HG03159 (cell line): Measurements from ENCODE around the gene MACROD2.
"Not testable (repeated sequence)": the region's sequence is repeated elsewhere in the genome, so short reads cannot be mapped to it uniquely, and the experiment has no call there.

Source experiments
- ATAC-seq: cut with Tn5 transposase; IDR thresholded peaks from one replicate; pipeline ENCODE4 v1.9.1; 2021; ENCODE audit warnings: mild to moderate bottlenecking, moderate library complexity; ENCODE audit not compliant: unreplicated experiment

Gene MACROD2

DNA sequence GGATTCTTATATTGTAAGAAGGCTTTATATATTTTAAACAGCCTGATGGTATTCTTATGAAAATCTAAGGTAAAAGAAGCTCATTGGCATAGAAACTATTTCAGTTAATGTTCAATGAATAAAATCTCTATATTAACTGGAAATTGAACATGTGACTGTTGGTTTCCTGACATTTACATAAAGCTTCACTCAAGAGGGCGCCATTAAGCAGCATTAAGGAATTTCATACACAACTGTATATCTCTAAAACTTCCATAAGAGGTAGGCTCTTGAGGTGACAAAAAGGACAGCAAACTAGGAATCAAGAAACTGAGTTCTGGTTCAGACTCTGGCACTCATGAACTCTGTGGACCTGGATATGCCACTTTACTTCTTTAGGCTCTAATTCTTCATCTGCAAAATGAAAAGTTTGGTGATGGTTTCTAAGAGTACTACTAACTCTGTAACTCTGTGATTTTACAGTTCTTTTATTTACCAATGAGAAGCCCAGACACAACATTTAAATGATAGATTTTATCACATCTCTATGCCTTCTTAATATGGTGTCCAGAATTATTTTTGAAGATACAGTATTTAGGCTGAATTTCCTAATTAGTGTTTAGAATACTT is 194.6 kb downstream of the MACROD2 start:
- no peak for ATAC-seq

DNA sequence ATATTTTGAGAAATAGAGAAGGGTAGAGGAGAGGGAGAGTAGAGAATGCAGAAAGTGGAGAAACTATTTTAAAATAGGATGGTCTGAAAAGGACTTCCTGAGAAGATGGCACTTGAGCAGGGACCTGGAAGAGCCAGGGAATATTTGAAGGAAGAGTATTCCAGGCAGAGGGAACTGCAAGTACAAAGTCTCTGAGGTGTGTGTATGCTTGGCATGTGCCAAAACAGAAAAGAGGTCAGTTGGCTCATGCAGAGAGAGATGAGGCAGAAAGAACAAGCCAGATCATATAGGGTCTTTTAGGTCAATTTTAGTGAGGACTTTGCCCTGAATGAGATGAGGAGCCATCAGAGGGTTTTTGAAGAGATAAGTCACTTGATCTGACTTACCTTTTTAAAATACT is 196.2 kb downstream of the MACROD2 start:
- no peak for ATAC-seq

DNA sequence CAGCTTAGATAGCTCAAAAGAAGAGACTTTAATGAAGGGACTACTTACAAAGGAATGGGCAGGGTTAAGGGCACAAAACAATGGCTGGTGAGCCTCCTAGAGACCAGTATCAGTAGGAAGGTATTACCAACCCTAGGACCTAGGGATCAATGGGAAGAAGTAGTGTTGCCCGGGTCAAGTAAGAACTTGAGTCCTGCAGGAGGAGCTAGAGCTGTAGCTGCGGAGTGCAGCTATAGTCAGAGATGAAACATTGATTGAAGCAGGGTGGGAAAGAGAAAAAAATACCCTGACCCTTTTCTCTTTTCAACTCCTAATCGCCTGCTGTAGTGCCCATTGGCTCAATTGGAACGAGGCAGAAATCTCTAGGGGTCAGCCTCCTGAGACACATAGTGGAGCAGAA is 198.1 kb downstream of the MACROD2 start:
- no peak for ATAC-seq

DNA sequence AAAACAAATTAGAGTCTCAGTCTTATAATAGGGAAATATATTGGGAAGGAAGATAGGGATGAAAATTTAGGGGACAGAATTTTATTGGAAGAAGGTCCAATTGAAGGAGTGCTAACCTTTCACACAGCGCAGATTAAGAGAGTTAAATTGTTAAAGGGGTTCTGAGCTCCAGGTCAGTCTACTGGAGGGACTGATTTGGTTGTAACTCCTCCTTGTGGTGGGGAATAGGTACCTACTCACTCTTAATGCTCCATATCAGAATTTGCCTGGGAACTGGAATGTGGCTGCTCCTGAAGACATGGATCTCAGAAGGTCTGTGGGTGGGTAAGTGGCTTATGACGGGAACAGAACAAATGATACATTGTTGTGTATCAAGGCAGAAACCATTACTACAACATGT is 198.6 kb downstream of the MACROD2 start:
- no peak for ATAC-seq

DNA sequence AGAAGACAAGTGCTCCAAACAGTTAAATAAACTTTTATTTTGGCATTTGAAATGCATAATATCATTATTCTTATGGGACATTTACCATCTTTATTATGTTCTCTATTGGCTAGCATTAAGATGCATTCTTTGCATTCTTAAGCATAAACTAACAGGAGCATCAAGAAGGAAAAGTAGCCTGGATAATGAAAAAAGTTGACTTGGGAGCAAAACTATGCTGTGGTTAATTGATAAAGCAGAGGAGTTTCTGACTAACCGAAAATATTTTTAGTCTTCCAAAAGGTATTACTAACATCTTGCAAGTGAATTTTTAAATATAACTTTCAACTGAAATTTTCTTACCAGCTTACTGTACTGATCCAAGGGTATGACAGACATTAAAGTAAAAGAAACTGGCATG is 201.8 kb downstream of the MACROD2 start:
- no peak for ATAC-seq

DNA sequence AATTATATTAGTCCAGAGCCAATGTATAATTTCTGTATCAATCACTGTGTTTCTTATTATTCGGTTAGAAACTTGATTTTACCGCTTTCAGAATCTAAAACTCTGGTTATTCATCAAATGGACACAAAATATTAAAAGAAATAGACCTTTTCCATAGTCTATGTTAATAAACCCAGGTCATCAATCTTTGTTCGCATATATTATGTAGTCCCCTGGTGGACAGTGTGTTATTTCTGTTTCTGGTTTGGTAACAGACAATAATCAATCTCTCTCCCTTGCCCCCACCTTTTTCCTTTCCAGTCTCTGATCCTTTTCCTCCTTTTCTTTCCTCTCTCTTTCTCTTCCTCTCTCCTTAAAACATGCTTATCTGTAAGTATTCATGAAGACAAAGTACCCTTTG is 203.1 kb downstream of the MACROD2 start:
- no peak for ATAC-seq

DNA sequence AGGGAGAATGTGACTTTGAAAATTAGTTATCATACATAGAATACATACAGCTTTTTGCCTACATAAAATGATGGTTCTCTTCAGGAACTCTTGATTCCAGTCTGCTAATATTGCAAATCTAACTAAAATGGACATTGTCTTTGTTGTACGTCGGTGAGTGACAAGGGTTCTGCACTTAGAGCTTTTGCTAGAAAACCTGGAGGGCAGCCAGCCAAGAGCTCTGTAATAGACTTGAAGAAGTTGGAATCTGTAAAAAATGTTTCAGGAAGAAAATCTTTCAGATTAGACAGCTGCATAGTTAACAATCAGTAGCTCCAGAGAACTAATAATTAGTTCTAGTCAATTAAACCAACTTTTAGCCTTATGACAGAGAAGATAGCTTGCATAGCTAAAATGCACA is 203.8 kb downstream of the MACROD2 start:
- ATAC-seq: no peak

DNA sequence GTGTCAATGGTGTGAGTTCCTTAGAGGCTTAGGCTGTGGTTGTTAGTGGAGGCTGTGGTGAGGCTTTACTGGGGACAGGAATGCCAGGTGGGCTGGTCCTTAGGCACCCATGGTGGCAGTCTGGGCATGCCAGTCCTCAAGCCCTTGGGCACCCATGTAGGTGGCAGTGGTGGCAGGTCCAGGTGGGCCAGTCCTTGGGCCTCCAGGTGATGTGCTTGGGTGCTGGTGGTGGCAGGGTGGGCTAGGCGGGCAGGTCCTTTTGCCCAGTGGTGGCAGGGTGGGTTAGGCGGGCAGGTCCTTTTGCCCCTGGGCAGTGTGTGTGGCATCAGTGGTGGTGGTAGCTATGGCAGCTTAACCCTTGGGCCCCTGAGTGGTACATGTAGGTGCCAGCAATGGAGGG is 208.3 kb downstream of the MACROD2 start:
- no peak for ATAC-seq

DNA sequence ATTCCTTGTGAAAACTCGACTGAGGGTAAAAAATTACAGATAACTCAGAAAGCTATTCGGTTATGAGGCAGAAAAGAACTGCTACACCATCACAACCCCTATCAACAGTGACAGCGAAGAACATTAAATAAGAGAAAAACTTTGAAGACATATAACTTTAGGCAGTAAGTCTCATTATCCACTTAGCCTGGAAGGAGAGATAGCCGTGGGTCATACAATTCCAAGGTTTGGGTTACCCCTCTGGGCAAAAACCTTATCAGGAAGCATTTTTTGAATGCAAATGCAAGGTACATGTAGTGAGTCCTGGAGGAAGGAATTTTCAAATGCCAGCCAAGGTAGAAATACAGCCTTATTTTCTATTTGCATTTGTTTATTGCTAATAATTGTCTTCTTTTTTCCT is 212.3 kb downstream of the MACROD2 start:
- ATAC-seq: no peak

DNA sequence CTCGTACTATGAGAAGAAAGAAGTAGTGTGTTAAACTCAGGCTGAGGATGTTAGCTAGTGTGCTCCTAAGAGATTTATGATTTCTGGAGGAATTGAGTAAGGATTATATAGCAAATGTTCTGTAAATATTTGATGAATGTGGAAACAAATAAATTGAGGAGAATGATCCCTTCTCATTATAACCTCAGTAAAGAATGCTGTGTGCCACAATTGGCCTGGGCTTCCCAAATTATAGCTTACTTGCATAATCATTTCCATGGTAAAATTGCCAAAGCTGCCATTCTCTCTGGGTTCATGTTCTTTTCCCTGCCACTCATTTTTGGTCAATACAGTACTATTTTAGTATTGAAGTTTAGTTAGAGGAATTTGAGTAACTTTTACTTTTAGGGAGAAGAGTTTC is 213.6 kb downstream of the MACROD2 start:
- ATAC-seq: no peak

DNA sequence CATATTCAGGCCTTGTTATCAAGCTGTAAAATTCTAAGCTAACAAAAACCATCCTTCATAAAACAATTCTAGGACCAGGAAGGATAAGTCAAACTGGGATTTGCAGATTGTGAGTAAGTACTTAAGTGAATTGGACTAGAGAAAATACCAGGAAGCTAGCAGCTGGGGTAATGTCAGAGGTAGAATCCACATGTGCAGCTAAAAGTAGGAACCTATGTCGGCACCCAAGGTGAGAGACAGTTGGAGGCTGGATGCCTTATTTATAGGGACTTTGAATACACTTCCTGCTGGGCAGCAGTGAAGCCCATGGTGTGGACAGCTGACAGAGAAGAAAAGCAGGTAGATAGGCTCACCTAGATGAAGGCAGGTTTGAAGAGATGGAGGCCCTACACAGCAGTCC is 214.8 kb downstream of the MACROD2 start:
- no peak for ATAC-seq

DNA sequence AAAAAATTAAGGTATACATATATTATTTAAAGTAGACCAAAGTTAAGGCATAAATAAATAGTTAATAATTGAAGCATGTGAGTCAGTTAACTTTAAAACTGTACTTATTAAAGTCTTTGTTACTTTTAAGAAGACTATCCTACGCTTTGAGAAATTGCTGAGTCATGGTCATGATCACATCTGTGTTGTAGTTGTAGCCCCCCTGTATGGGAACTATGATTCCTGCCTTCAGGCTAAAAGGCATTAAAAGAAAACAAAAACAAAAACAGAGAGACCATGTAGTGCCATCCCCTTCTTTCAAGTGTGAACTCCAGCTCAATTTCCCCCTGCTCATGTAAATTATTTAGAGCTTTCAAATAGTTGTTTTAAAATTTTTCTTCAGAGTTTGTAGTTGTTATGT is 218.7 kb downstream of the MACROD2 start:
- no peak for ATAC-seq

DNA sequence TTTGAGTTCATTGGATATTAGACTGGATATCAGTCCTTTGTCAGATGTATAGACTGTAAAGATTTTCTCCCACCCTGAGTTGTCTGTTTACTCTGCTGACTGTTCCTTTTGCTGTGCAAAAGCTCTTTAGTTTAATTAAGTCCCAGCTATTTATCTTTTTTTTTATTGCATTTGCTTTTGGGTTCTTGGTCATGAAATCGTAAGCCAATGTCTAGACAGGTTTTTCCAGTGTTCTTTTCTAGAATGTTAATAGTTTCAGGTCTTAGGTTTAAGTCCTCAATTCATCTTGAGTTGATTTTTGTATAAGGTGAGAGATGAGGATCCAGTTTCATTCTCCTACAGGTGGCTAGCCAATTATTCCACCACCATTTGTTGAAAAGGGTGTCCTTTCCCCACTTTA is 220.6 kb downstream of the MACROD2 start:
- ATAC-seq: not testable (repeated sequence)

DNA sequence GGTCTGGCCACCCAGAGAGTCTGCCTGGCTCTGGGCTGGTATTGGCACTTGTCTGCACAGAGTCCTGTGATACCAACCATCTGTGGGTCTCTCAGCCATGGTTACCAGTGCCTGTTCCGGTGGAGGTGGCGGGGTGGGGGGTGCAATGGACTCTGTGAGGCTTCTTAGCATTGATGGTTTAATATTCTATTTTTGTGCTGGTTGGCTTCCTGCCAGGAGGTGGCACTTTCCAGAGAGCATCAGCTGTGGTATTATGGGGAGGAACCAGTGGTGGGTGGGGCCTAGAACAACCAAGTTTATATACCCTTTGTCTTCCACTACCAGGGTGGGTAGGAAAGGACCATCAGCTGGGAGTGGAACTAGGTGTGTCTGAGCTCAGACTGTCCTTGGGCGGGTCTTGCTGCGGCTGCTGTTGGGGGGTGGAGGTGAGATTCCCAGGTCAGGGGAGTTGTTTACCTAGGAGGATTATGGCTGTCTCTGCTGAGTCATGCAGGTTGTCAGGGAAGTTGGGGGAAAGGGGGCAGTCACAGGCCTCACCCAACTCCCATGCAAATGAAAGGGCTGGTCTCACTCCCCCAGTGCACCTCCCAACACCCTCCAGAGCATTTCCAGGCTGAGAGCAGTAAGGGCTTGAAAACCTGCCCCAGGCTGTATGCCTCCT is 224.6 kb downstream of the MACROD2 start:
- no peak for ATAC-seq

DNA sequence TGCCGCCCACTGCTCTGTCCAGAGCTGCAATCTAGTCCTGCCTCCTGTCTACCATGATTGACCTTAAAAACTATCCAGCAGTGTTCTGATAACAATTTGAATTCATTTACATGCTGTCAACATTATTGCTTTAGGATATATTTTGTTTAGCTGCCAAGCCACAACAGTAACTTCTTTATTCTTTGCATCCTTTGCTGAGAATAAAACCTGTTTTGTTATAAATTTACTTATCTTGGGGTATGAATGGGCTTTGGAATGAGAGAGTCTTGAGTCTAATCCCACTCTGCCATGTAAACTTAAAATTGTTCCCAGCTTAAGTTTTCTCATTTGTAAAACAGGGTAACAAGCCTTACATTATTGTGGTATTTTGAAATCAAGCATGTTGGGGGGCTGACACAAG is 225.7 kb downstream of the MACROD2 start:
- no peak for ATAC-seq

DNA sequence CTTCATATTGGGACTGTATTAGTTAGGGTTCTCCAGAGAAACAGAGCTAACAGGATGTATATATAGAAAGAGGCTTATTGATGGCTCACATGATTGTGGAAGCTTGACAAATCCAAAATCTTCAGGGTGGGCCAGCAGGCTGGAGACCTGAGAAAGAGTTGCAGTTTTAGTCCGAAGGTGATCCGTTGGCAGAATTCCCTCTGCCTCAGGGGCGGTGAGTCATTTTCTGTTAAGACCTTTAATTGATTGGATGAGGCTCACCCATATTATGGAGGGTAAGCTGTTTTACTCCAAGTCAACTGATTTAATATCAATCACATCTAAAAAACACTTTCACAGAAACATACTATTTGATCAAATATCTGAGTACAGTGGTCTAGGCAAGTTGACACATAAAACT is 228.5 kb downstream of the MACROD2 start:
- ATAC-seq: no peak

DNA sequence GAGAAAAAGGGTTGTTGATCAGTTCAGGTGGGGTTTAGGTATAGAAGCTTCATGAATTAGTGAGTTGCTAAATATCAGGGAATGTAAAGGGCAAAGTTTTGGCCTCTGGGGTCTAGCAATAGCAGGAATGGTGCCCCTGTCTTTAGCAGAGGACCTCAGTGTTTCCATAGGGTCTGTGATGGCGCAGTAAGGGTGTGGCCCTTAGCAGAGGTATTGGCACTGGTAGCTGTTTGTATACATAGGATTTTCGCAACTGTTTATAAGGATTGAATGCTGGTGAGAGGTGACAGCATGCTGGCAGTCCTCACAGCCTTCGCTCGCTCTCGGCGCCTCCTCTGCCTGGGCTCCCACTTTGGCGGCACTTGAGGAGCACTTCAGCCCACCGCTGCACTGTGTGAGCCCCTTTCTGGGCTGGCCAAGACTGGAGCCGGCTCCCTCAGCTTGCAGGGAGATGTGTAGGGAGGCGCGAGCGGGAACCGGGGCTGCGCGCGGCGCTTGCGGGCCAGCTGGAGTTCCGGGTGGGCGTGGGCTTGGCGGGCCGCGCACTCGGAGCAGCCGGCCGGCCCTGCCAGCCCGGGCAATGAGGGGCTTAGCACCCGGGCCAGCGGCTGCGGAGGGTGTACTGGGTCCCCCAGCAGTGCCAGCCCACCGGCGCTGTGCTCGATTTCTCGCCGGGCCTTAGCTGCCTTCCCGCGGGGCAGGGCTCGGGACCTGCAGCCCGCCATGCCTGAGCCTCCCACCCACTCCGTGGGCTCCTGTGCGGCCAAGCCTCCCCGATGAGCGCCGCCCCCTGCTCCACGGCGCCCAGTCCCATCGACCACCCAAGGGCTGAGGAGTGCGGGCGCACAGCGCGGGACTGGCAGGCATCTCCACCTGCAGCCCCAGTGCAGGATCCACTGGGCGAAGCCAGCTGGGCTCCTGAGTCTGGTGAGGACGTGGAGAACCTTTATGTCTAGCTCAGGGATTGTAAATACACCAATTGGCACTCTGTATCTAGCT is 231.0 kb downstream of the MACROD2 start:
- not testable (repeated sequence) for ATAC-seq

DNA sequence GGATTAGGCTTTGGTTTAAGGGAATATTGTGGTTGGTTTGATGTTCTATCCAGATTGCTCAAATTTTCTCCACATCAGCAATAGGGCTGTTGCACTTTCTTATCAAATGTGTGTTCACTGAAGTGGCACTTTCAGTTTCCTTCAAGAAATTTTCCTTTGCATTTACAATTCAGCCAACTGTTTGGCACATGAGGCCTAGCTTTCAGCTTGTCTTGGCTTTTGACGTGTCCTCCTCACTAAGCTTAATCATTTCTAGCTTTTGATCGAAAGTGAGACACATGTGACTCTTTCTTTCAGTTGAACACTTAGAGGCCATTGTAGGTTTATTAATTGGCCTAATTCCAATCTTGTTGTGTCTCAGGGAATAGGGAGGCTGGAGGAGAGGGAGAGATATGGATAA is 237.3 kb downstream of the MACROD2 start:
- ATAC-seq: peak; percentile 77

DNA sequence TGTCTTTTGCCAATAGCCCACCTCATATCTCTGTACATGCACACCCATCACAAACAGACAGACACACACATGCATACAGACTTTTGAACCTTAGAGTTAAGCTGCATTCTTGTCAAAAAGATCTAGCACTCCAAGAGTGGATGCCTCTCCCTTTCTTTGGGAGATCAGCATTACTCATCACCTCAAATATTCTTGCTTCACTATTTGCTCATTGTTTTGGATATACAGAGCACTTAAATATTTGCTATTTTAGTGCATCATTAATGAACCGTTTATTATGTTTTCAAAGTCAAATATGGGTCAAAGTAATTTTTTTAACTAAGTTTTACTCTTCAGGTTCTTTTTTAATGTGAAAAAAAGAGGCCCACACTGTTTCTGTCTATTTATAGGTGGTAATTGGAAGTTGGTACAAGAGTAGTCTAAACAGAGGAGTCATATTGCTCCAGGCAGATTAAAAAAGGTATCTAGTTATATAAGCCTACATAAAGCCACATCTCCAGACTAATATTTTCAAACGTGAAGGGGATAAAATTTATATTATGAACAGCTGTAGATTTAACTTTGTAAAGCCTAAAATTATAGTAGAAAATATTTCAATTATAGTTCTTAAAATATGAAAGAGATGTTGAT is 239.5 kb downstream of the MACROD2 start:
- ATAC-seq: no peak

DNA sequence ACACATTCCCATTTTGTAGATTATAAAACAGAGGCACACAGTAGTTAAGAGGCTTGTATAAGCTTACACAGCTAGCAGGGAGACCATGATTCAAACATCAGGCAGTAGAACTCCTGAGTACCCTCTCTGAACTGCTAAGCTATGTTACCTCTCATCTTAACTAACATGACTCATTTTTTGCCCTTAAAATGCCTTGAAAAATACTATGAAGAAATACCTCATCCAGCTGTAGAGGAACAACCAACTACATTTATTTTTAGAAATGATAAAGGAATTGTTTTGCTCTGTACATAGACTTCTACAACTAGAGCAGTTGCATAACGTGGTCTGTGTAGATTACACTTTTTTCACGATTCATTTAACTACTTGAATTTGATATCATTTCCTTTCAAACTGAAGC is 240.0 kb downstream of the MACROD2 start:
- ATAC-seq: no peak

DNA sequence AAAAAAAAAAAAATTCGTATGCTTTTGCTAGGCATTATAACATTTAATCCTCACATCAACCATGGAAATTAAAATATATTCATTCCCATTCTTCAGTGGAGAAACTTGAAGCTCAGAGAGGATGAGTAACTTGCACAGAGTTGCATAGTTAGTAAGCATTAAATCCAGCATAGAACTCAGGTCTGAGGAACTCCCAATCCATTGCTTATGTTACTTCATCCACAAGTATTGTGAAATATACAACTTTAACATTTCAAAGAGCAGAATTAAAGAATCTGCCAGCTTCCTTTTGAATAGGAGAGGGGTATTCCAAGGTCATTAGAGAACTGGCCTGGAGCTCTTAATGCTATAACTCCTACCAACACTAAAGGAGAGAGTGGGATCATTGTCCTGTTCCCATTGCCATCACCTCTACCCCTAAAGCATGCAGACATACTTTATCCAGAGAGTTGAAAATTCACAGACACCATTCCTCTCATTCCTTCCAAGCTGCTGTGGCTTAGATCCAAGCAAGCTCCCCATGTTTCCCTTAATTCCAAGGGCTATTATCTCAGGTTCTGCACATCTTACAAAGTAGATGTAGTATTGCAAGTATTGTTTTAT is 250.2 kb downstream of the MACROD2 start:
- ATAC-seq: no peak
